ENCODE measurements around the gene ADAMTS17.

Gene ADAMTS17

DNA sequence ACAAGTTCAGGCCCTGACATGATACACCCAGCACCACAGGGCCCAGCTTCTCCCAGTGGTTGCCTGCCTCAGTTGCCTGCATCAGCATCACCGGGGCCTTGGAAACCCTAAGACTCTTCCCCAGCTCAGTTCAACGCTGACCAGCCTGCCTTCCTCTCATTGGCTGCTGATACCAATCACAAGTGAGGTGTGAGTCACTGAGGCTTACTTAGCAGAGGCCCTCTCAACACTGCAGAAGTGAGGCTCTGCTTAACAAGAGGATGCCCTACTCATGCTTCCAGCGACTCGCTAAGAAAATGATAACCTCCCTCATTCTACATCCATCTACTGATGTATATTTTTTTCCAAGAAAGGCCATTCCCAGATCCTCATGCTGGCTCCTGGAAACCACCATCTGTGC is 151.9 kb downstream of the ADAMTS17 start:
- H3K4me2 ChIP-seq (ENCODE audit: low read length), result no peak overlapping the region
- no peak overlapping the region for H3K4me3 ChIP-seq (ENCODE audit: low read length)
- no peak overlapping the region for H3K27ac ChIP-seq (ENCODE audit: low read depth, low read length)
- no peaks in the 10 kb centered on the region for H3K9me2 ChIP-seq (replicated peaks; ENCODE audit: control insufficient read depth, low read length)
- no peaks in the 10 kb centered on the region for H3K36me3 ChIP-seq (ENCODE audit: control insufficient read depth, low read length)
- H4K20me1 ChIP-seq (ENCODE audit: control insufficient read depth, insufficient read depth, low read depth, low read length), result no peaks in the 10 kb centered on the region
- H3K4me1 ChIP-seq (ENCODE audit: control insufficient read depth, low read length), result no peaks in the 10 kb centered on the region
- no peaks in the 10 kb centered on the region for H3K27me3 ChIP-seq (ENCODE audit: control insufficient read depth, low read length)
- no peaks in the 10 kb centered on the region for H3F3A ChIP-seq (ENCODE audit: control insufficient read depth, insufficient read depth)
- TF ChIP-seq EZH2phosphoT487 (IDR thresholded peaks at IDR 0.05; ENCODE audit: borderline replicate concordance, low read length), result no peak
- TF ChIP-seq CTCF (IDR thresholded peaks at IDR 0.05; ENCODE audit: low read depth, low read length, poor library complexity, severe bottlenecking), result no peak
- no peaks in the 10 kb centered on the region for H3K79me2 ChIP-seq (ENCODE audit: control insufficient read depth, low read length)
- H3K9me3 ChIP-seq (ENCODE audit: control insufficient read depth, insufficient read depth, low read length), result no peaks in the 10 kb centered on the region

GRCh38 chr15:100189319-100189718 is 152.5 kb downstream of the ADAMTS17 start:
- no peaks in the 10 kb centered on the region for H3K9me3 ChIP-seq (ENCODE audit: control insufficient read depth, insufficient read depth, low read length)
- no peak for TF ChIP-seq EZH2phosphoT487 (IDR thresholded peaks at IDR 0.05; ENCODE audit: borderline replicate concordance, low read length)
- H3K27me3 ChIP-seq (ENCODE audit: control insufficient read depth, low read length), result no peaks in the 10 kb centered on the region
- no peaks in the 10 kb centered on the region for H3K79me2 ChIP-seq (ENCODE audit: control insufficient read depth, low read length)
- H3K4me2 ChIP-seq (ENCODE audit: low read length), result no peak overlapping the region
- H3K9me2 ChIP-seq (replicated peaks; ENCODE audit: control insufficient read depth, low read length), result no peaks in the 10 kb centered on the region
- no peaks in the 10 kb centered on the region for H3F3A ChIP-seq (ENCODE audit: control insufficient read depth, insufficient read depth)
- H3K4me1 ChIP-seq (ENCODE audit: control insufficient read depth, low read length), result no peaks in the 10 kb centered on the region
- no peaks in the 10 kb centered on the region for H4K20me1 ChIP-seq (ENCODE audit: control insufficient read depth, insufficient read depth, low read depth, low read length)
- H3K36me3 ChIP-seq (ENCODE audit: control insufficient read depth, low read length), result no peaks in the 10 kb centered on the region
- H3K27ac ChIP-seq (ENCODE audit: low read depth, low read length), result no peak overlapping the region
- no peak overlapping the region for H3K4me3 ChIP-seq (ENCODE audit: low read length)

DNA sequence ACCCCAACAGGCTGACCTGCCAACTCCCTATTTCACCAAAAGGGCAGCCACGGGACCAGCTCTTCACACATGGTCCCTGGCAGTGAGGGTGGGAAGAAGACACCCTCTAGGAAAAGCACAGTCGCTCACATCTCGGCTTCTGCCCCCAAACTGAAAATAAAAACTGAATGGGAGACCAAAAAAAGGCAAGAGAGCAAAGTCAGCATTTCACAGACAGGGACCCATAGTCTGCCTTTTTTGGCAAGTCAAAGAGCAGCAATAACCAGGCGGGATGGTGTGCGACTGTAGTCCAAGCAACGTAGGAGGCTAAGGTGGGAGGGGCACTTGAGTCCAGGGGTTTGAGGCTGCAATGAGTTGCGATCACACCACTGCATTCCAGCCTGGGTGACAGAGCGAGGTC is 154.1 kb downstream of the ADAMTS17 start:
- Histone ChIP-seq H3K4me2 (ENCODE audit: low read length) (no peak overlapping the region), H3K36me3 (ENCODE audit: control insufficient read depth, low read length) (no peaks in the 10 kb centered on the region), H3K9me2 (replicated peaks; ENCODE audit: control insufficient read depth, low read length) (no peaks in the 10 kb centered on the region), H3K9me3 (ENCODE audit: control insufficient read depth, insufficient read depth, low read length) (no peaks in the 10 kb centered on the region), H4K20me1 (ENCODE audit: control insufficient read depth, insufficient read depth, low read depth, low read length) (no peaks in the 10 kb centered on the region), H3K4me3 (ENCODE audit: low read length) (no peak overlapping the region), H3K79me2 (ENCODE audit: control insufficient read depth, low read length) (no peaks in the 10 kb centered on the region), H3F3A (ENCODE audit: control insufficient read depth, insufficient read depth) (no peaks in the 10 kb centered on the region), H3K27ac (ENCODE audit: low read depth, low read length) (no peak overlapping the region), H3K4me1 (ENCODE audit: control insufficient read depth, low read length) (no peaks in the 10 kb centered on the region), H3K27me3 (ENCODE audit: control insufficient read depth, low read length) (no peaks in the 10 kb centered on the region)
- TF ChIP-seq CTCF (IDR thresholded peaks at IDR 0.05; ENCODE audit: low read depth, low read length, poor library complexity, severe bottlenecking), result no peak
- no peak for TF ChIP-seq EZH2phosphoT487 (IDR thresholded peaks at IDR 0.05; ENCODE audit: borderline replicate concordance, low read length)

GRCh38 chr15:100186960-100187359 is 154.8 kb downstream of the ADAMTS17 start:
- no peaks in the 10 kb centered on the region for H4K20me1 ChIP-seq (ENCODE audit: control insufficient read depth, insufficient read depth, low read depth, low read length)
- H3K79me2 ChIP-seq (ENCODE audit: control insufficient read depth, low read length), result no peaks in the 10 kb centered on the region
- H3K4me3 ChIP-seq (ENCODE audit: low read length), result no peak overlapping the region
- H3K4me1 ChIP-seq (ENCODE audit: control insufficient read depth, low read length), result no peaks in the 10 kb centered on the region
- H3F3A ChIP-seq (ENCODE audit: control insufficient read depth, insufficient read depth), result no peaks in the 10 kb centered on the region
- H3K9me2 ChIP-seq (replicated peaks; ENCODE audit: control insufficient read depth, low read length), result no peaks in the 10 kb centered on the region
- TF ChIP-seq CTCF (IDR thresholded peaks at IDR 0.05; ENCODE audit: low read depth, low read length, poor library complexity, severe bottlenecking) (no peak), EZH2phosphoT487 (IDR thresholded peaks at IDR 0.05; ENCODE audit: borderline replicate concordance, low read length) (no peak)
- H3K27me3 ChIP-seq (ENCODE audit: control insufficient read depth, low read length), result no peaks in the 10 kb centered on the region
- H3K4me2 ChIP-seq (ENCODE audit: low read length), result no peak overlapping the region
- no peaks in the 10 kb centered on the region for H3K36me3 ChIP-seq (ENCODE audit: control insufficient read depth, low read length)
- H3K9me3 ChIP-seq (ENCODE audit: control insufficient read depth, insufficient read depth, low read length), result no peaks in the 10 kb centered on the region
- no peak overlapping the region for H3K27ac ChIP-seq (ENCODE audit: low read depth, low read length)

Measured in DOHH2 (cell line).